K562 (cell line): ENCODE data around the gene ABL1. TPM values are rescaled to one million over a fixed set of nuclear protein-coding genes. Genes with fewer than 3 reads are reported as not detected.
A peak's percentile ranks its signal among the peaks of the same experiment; 100 is the strongest.

Experiments
- ADNP ChIP-seq: fragments of 200-800 bp; sonication (Bioruptor generic); IDR thresholded peaks from 2 replicates; pipeline ENCODE4 v1.6.1; 2016; ENCODE audit warnings: missing genetic modification characterization, missing compliant biosample characterization
- ELF1 ChIP-seq: fragments of 200-800 bp; sonication (Bioruptor generic); IDR thresholded peaks from 2 replicates; pipeline ENCODE4 v1.6.1; 2016; ENCODE audit warnings: missing genetic modification characterization, missing compliant biosample characterization
- GATAD2A ChIP-seq: fragments of 450-650 bp; IDR thresholded peaks from 2 replicates; pipeline ENCODE4 v1.6.1; 2017
- HMG20B ChIP-seq: fragments of 250-450 bp; sonication (Bioruptor Pico); IDR thresholded peaks from 2 replicates; pipeline ENCODE4 v1.5.0; 2021; ENCODE audit warnings: mild to moderate bottlenecking
- RFX1 ChIP-seq: fragments of 450-650 bp; IDR thresholded peaks from 2 replicates; pipeline ENCODE4 v1.6.1; 2016; ENCODE audit warnings: mild to moderate bottlenecking, moderate library complexity
- RFX5 ChIP-seq: IDR thresholded peaks from 2 replicates; pipeline ENCODE4 v1.6.1; 2011; ENCODE audit warnings: low read depth, mild to moderate bottlenecking, improper control_type of control experiment, low read length
- TGIF2 ChIP-seq: sonication (generic); formaldehyde crosslinking; IDR thresholded peaks from 2 replicates; pipeline ENCODE4 v1.8.1; 2022; ENCODE audit warnings: mild to moderate bottlenecking, missing genetic modification reagents, moderate library complexity
- ZNF232 ChIP-seq: sonication (generic); formaldehyde crosslinking; IDR thresholded peaks from 2 replicates; pipeline ENCODE4 v1.8.0; 2022; ENCODE audit warnings: mild to moderate bottlenecking, missing genetic modification reagents
- polyA plus RNA-seq, 8 experiments: library from polyadenylated mRNA; depleted of rRNA in 4 of 8; stranded (reverse) in 5 of 8; unstranded in 3 of 8; fragments of >200 nt; fragmentation: Nextera tagmentation in 2 of 8; fragmentation: Illumina TruSeq in 1 of 8; extraction: Ambion mirVana in 2 of 8; extraction: Trizol in 1 of 8; gene quantifications; 2 replicates each; pipeline versions ENCODE4 v1.2.1 to v1.2.3, GENCODE V29; 2011 to 2014; ENCODE audit warnings: inconsistent platforms in 1 of 8, missing spikeins in 1 of 8
- total RNA-seq, 7 experiments: library from RNA; depleted of rRNA in 6 of 7; stranded (reverse); fragments of >200 nt in 6 of 7; fragmentation: Illumina TruSeq in 2 of 7; extraction: Trizol in 2 of 7; gene quantifications; 2 replicates each; pipeline versions ENCODE4 v1.2.1 to v1.2.3, GENCODE V29; 2011 to 2021; ENCODE audit warnings: low replicate concordance in 1 of 7
- TF ChIP-seq, protein P1 (sequence below): fragments of 450-650 bp; IDR thresholded peaks from 2 replicates; pipeline ENCODE4 v1.7.1; 2018; ENCODE audit warnings: mild to moderate bottlenecking, low read depth; ENCODE audit not compliant: partially characterized antibody
- TF ChIP-seq, protein P2 (sequence below): sonication (generic); formaldehyde crosslinking; IDR thresholded peaks from 2 replicates; pipeline ENCODE4 v1.8.1; 2023; ENCODE audit warnings: mild to moderate bottlenecking, missing genetic modification reagents
- TF ChIP-seq, protein P3 (sequence below): sonication (generic); formaldehyde crosslinking; IDR thresholded peaks from 2 replicates; pipeline ENCODE4 v1.9.0; 2022; ENCODE audit warnings: mild to moderate bottlenecking, missing genetic modification reagents

Gene ABL1
- total and polyA plus RNA-seq, 9 of the 15 experiments (the other 6 are each of a cell fraction or from before 2014, with no cell fraction given): 1.5 to 130 (median 37.8) TPM

DNA sequence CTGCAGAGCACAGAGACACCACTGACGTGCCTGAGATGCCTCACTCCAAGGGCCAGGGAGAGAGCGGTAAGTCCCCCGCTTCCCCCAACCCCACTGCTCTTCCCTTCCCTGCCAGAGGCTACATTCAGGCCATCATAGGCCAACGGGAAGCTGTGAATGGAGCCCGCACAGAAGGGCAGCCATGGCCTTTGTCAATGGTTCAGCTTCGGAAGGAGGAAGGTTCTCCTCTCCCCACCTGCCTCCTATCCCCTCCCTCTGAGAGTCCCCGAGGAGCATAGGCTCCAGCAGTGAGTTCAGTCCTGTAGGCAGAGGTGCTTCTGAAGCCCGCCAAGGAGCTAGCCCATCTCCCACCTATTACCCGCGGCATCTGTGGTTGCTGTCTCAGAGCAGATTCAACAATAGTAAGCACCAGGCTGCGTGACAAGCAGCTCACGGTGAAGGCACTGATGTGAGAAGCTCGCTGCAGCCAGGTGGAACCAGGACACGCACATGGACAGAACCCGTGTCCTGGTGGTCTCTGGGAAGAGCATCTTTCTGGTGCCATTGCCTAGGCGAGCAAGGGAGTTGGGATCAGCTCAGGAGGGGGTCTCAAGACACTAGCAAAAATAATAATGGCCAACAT, 45.7 kb downstream of the ABL1 start (continued):
- TF ChIP-seq, protein P1, sequence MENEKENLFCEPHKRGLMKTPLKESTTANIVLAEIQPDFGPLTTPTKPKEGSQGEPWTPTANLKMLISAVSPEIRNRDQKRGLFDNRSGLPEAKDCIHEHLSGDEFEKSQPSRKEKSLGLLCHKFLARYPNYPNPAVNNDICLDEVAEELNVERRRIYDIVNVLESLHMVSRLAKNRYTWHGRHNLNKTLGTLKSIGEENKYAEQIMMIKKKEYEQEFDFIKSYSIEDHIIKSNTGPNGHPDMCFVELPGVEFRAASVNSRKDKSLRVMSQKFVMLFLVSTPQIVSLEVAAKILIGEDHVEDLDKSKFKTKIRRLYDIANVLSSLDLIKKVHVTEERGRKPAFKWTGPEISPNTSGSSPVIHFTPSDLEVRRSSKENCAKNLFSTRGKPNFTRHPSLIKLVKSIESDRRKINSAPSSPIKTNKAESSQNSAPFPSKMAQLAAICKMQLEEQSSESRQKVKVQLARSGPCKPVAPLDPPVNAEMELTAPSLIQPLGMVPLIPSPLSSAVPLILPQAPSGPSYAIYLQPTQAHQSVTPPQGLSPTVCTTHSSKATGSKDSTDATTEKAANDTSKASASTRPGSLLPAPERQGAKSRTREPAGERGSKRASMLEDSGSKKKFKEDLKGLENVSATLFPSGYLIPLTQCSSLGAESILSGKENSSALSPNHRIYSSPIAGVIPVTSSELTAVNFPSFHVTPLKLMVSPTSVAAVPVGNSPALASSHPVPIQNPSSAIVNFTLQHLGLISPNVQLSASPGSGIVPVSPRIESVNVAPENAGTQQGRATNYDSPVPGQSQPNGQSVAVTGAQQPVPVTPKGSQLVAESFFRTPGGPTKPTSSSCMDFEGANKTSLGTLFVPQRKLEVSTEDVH: no peak
- TF ChIP-seq HMG20B (no peak), GATAD2A (no peak), RFX1 (no peak), TGIF2 (CRISPR knock-in tag) (no peak), ADNP (tag) (no peak), ELF1 (tag) (no peak), RFX5 (no peak), ZNF232 (CRISPR knock-in tag) (no peak)
- TF ChIP-seq, protein P2, sequence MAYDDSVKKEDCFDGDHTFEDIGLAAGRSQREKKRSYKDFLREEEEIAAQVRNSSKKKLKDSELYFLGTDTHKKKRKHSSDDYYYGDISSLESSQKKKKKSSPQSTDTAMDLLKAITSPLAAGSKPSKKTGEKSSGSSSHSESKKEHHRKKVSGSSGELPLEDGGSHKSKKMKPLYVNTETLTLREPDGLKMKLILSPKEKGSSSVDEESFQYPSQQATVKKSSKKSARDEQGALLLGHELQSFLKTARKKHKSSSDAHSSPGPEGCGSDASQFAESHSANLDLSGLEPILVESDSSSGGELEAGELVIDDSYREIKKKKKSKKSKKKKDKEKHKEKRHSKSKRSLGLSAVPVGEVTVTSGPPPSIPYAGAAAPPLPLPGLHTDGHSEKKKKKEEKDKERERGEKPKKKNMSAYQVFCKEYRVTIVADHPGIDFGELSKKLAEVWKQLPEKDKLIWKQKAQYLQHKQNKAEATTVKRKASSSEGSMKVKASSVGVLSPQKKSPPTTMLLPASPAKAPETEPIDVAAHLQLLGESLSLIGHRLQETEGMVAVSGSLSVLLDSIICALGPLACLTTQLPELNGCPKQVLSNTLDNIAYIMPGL: peak; percentile 66; the same call in 1 of the 2 replicates
- TF ChIP-seq, protein P3, sequence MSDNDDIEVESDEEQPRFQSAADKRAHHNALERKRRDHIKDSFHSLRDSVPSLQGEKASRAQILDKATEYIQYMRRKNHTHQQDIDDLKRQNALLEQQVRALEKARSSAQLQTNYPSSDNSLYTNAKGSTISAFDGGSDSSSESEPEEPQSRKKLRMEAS (CRISPR knock-in tag): no peak
